Measurements from ENCODE around the gene NARF. TPM values are rescaled to one million over a fixed set of nuclear protein-coding genes. Genes with fewer than 3 reads are reported as not detected.
A peak's percentile ranks its signal among the peaks of the same experiment; 100 is the strongest.
"Not testable (repeated sequence)": the region's sequence is repeated elsewhere in the genome, so short reads cannot be mapped to it uniquely, and the experiment has no call there.

Gene NARF
- polyA plus RNA-seq, 1 of the 3 experiments (the other 2 are of a cell fraction): 128 TPM

DNA sequence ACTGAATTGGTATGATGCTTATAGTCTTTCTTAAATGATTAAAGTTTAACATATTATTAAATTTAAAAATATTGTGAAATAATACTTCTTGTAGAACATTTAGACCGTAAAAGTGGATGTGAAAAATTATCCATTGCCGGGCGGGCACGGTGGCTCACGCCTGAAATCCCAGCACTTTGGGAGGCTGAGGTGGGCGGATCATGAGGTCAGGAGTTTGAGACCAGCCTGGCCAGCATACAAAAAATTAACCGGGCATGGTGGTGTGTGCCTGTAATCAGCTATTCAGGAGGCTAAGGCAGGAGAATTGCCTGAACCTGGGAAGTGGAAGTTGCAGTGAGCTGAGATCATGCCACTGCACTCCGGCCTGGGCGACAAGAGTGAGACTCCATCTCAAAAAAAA lies 78.7 kb downstream of the NARF start:
- ChIA-PET POLR2A (interaction anchor here (0.6 to 0.9 kb wide), 2 partner anchors 18 to 65 kb away, joined by 3 to 4 read pairs; partner anchors contain the start of gene FOXK2), CTCF (interaction anchor here (1.0 to 5.8 kb wide), 7 partner anchors 8 to 65 kb away, joined by 3 to 30 read pairs (median 7); partner anchors contain the start of gene FOXK2)
- peaks cover 96% of the 10 kb centered on the region for H3K79me2 ChIP-seq (ENCODE audit: insufficient read depth)
- H3K4me3 ChIP-seq (ENCODE audit: low read depth in 2 of 2, low read length in 1 of 2): peak overlapping the region in 1 of 2 experiments; percentile 49; a peak in 2 of 4 replicates
- peaks cover 38% of the 10 kb centered on the region for H3F3A ChIP-seq (replicated peaks; ENCODE audit: insufficient read depth)
- not testable (repeated sequence) for H3K9me3 ChIP-seq; H3K36me3 ChIP-seq (replicated peaks in 1 of 2; ENCODE audit: control insufficient read depth in 1 of 2, insufficient read depth in 2 of 2, low read length in 1 of 2); DNase-seq; H3K27me3 ChIP-seq (ENCODE audit: insufficient read depth); H3K9me2 ChIP-seq; H2AFZ ChIP-seq (ENCODE audit: low read depth)
- H4K20me1 ChIP-seq (ENCODE audit: insufficient read depth): peaks cover 75% of the 10 kb centered on the region
- peak overlapping the region; percentile 59; the same call in 1 of the 2 replicates for H3K9ac ChIP-seq
- H3K4me1 ChIP-seq (ENCODE audit: control insufficient read depth in 1 of 2, insufficient read depth in 2 of 2, low read depth in 1 of 2, low read length in 1 of 2): peaks cover 28 to 38% of the 10 kb centered on the region in 2 experiments
- H3K27ac ChIP-seq (ENCODE audit: low read depth in 2 of 2, low read length in 1 of 2): peak overlapping the region; percentile 87 to 97
- WGBS (ENCODE audit: low lambda C conversion rate): 77% methylated on average over 9 of the region's 9 CpGs
- peak overlapping the region; percentile 85 for H3K4me2 ChIP-seq

- H3K9me3 ChIP-seq; H3K27ac ChIP-seq (ENCODE audit: low read depth in 2 of 2, low read length in 1 of 2); H3K4me3 ChIP-seq (ENCODE audit: low read depth in 2 of 2, low read length in 1 of 2); H3K36me3 ChIP-seq (replicated peaks in 1 of 2; ENCODE audit: control insufficient read depth in 1 of 2, insufficient read depth in 2 of 2, low read length in 1 of 2); H3K9ac ChIP-seq; POLR2A ChIA-PET; H3K9me2 ChIP-seq; DNase-seq; H3K4me2 ChIP-seq; H2AFZ ChIP-seq (ENCODE audit: low read depth); H3K27me3 ChIP-seq (ENCODE audit: insufficient read depth): not testable (repeated sequence)
- H3K4me1 ChIP-seq (ENCODE audit: control insufficient read depth in 1 of 2, insufficient read depth in 2 of 2, low read depth in 1 of 2, low read length in 1 of 2): peaks cover 28 to 33% of the 10 kb centered on the region in 2 experiments
- CTCF ChIA-PET: interaction anchor here (1.3 to 9.0 kb wide), 4 partner anchors 12 to 32 kb away, joined by 3 to 95 read pairs (median 4); no protein-coding TSS in a partner anchor
- H3K79me2 ChIP-seq (ENCODE audit: insufficient read depth): peaks cover 96% of the 10 kb centered on the region
- peaks cover 38% of the 10 kb centered on the region for H3F3A ChIP-seq (replicated peaks; ENCODE audit: insufficient read depth)
- 92% methylated on average over 18 of the region's 18 CpGs for WGBS (ENCODE audit: low lambda C conversion rate)
- peaks cover 75% of the 10 kb centered on the region for H4K20me1 ChIP-seq (ENCODE audit: insufficient read depth)
These were observed 80.5 kb downstream of the NARF start for GRCh38 chr17:82539076-82539475.

Small RNAs within 50 kb of the gene (small RNA-seq; reads per million reads assigned to genes)
- 0 reads per million in 7 experiments for gene RF00019

Other genes with a start within 250 kb of the NARF start
- 68.6 and 82.9 TPM in 2 replicates for gene CCDC57, start 245.9 kb upstream of the NARF start, polyA plus RNA-seq (2012; rRNA removed)
- gene SLC16A3, start 229.7 kb upstream of the NARF start, polyA plus RNA-seq (2012; rRNA removed): 68.8 and 70.7 TPM in 2 replicates
- gene CSNK1D, start 185.0 kb upstream of the NARF start, polyA plus RNA-seq (2012; rRNA removed): 133 and 216 TPM in 2 replicates
- 0.07 TPM in 1 of 2 replicates, not detected in the other for gene CD7, start 141.1 kb upstream of the NARF start, polyA plus RNA-seq (2012; rRNA removed)
- gene SECTM1, start 125.0 kb upstream of the NARF start, polyA plus RNA-seq (2012; rRNA removed): 2.1 and 3.8 TPM in 2 replicates
- 0.10 and 0.11 TPM in 2 replicates for gene TEX19, start 99.5 kb upstream of the NARF start, polyA plus RNA-seq (2012; rRNA removed)
- not detected in 2 replicates for gene UTS2R, start 87.0 kb upstream of the NARF start, polyA plus RNA-seq (2012; rRNA removed)
- 38.8 and 43.1 TPM in 2 replicates for gene HEXD, start 40.4 kb upstream of the NARF start, polyA plus RNA-seq (2012; rRNA removed)
- gene OGFOD3, start 40.2 kb upstream of the NARF start, polyA plus RNA-seq (2012; rRNA removed): 57.1 and 68.2 TPM in 2 replicates
- gene CYBC1, start 8.0 kb upstream of the NARF start, polyA plus RNA-seq (2012; rRNA removed): 160 and 165 TPM in 2 replicates
- 33.6 and 36.4 TPM in 2 replicates for gene FOXK2, start 61.0 kb downstream of the NARF start, polyA plus RNA-seq (2012; rRNA removed)
- gene WDR45B, start 189.7 kb downstream of the NARF start, polyA plus RNA-seq (2012; rRNA removed): 171 and 191 TPM in 2 replicates
- gene RAB40B, start 240.0 kb downstream of the NARF start, polyA plus RNA-seq (2012; rRNA removed): 13.4 and 20.7 TPM in 2 replicates